HUDEP-2 (cell line): ENCODE results near the gene JPH3.
"Not testable (repeated sequence)": the region's sequence is repeated elsewhere in the genome, so short reads cannot be mapped to it uniquely, and the experiment has no call there.

Experiments used
- DNase-seq, 76 experiments: peaks; one replicate each; lab custom pipeline; 2025; ENCODE audit not compliant: unreplicated experiment in 76 of 76; lab: John Stamatoyannopoulos, UW

Gene JPH3

GRCh38 chr16:87675111-87675719, 72.9 kb downstream of the JPH3 start:
- no peak for DNase-seq

DNA sequence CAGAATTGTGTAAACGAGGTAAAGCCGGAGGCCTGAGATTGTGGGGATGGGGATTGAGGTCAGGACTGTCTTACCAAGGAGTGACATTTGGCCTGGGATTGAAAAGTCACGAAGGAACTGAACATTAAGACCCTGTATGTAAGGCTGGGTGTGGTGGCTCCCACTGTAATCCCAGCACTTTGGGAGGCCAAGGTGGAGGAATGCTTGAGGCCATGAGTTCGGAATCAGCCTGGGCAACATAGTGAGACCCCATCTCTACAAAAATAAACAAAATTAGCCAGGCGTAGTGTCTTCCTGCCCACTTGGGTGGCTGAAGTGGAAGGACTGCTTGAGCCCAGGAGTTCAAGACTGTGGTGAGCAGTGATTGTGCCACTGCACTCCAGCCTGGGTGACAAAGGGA, 75.5 kb downstream of the JPH3 start:
- DNase-seq: no peak

DNA sequence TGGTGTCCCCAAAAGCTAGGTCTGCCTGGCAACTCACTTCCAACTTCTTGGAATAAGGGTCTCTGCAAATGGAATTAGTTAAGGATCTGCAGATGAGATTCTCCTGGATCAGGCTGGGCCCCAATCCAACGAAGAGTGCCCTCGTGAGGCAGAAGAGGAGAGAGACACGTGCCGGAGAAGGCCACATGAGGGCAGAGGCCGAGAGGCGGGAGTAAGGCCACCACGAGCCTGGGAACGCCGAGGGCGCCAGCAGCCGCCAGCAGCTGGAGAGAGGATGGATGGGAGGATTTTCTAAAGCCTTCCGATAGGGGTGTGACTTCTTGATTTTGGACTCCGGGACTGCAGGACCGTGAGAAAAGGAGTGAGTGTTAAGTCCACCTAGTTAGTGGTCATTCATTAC, 76.3 kb downstream of the JPH3 start:
- DNase-seq: no peak

DNA sequence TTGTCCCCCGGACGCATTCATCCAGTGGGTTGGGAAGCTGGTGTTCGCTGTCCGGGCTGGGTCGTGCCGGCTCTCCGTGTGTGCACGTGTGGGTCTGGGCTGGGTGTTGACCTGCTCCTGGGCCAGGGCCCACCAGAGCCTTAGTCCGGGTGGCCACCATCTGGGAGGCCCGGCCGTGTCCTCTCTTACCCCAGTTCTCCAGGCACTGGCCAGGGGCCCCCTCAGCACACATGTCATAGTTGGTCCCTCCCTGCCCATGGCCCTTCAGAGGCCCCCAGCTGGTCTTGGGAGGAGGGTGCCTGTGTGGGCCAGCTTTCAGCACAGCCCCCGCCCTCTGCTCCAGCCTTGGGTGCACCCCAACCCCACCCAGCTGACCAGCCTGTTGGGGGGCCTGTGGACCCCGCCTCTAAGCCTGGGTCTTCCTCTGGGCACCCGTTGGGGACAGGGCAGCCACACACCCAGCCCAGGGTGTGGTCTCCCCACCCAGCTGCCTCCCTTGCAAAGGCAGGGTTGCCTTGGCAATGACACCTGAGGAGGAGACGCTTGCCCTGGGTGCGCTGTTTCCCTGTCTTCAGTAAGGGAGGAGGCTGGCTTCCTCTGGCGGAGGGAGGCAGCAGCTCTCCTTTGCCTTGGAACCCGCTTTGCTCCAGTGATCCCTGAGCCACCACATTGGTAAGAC, 77.4 kb downstream of the JPH3 start:
- DNase-seq: no peak

DNA sequence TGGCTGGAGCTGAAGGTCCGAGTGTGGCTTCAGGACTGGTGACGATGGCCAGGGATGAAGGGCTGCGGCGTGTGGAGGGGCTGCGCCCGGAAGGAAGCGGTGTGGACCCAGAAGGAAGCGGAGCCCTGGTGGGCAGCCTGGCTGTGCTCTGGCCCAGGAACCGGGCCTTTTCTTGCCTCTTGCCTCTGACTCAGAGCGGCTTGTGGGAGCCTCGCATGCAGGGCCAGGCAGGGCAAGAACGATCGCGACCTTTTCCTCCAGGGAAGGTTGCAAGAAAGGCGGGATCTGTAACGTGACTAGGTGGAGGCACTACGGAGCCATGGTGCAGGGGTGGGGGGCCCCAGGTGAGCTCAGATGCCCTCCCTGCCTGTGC, 78.0 kb downstream of the JPH3 start:
- DNase-seq: no peak

DNA sequence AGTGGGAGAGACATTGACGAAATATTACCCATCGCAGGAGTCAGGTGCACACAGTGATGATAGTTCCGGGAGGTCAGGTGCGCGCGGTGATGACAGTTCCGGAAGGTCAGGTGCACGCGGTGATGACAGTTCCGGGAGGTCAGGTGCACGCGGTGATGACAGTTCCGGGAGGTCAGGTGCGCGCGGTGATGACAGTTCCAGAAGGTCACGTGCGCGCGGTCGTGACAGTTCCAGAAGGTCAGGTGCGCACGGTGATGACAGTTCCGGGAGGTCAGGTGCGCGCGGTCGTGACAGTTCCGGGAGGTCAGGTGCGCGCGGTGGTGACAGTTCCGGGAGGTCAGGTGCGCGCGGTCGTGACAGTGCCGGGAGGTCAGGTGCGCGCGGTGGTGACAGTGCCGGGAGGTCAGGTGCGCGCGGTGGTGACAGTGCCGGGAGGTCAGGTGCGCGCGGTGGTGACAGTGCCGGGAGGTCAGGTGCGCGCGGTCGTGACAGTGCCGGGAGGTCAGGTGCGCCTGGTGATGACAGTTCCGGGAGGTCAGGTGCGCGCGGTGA, 78.8 kb downstream of the JPH3 start:
- DNase-seq: not testable (repeated sequence)

DNA sequence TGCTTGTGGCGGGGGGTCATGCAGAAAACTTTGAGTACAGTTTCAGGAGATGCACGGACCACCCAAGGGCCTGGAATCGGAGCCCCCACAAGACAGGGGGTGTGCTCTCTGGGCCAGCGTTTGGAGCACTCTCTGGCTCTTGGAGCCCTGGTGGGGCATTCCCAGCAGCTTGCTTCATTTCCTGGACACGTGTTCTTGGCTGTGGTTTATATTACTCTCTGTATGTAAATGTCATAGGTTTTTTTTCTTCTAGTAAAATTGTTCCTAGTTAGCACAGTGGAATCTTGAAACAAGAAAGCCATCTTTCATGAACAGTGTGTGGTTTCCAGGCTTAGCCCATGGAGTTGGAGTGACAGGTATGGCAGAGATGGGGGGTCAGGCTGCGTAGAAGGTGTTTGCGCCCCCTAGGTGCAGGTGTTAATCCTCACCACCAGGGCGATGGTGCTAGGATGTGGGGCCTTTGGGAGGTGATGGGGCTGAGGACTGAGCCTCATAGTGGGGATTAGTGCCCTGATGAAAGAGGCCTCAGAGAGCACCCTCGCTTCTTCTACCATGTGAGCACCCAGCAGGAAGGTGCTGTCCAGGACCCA, 79.8 kb downstream of the JPH3 start:
- no peak for DNase-seq

GRCh38 chr16:87682852-87683399, 80.6 kb downstream of the JPH3 start:
- DNase-seq: no peak

- no peak for DNase-seq
Measured at GRCh38 chr16:87684106-87684677, 81.9 kb downstream of the JPH3 start.

GRCh38 chr16:87684711-87685404, 82.5 kb downstream of the JPH3 start:
- no peak for DNase-seq

DNA sequence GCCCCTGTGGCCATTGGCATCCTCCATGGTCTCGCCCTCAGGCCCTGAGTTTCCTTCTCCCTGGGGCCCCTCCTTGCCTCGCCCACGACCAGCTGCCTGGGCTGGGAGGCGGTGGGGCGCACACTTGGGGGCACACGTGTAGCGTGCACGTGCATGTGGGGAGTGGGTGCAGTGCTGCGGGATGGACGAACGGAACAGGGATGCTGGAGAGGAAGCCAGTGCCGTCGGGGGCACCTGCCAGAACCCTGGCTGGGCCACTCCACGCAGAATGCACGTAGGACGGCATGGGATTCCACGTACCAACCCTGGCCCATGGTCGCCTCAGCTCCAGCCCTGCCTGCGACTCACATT, 83.1 kb downstream of the JPH3 start:
- DNase-seq: no peak

DNA sequence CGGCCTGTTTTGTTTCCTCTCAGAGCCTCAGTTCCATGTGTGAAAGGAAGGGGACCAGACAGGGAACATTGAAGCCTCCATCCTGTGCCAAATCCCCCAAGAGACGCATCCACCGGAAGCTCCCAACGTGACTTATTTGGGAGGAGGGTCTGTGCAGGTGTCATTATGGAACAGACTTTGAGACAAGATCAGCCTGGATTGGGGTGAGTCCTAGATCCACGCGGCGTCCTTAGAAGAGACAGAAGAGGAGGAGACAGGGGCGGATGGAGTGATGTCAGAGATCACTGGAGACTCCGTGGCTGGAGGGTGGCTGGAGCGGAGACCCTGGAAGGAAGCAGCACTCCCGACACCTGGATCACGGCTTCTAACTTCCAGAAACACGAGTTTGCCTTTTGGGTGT, 83.5 kb downstream of the JPH3 start:
- no peak for DNase-seq

DNA sequence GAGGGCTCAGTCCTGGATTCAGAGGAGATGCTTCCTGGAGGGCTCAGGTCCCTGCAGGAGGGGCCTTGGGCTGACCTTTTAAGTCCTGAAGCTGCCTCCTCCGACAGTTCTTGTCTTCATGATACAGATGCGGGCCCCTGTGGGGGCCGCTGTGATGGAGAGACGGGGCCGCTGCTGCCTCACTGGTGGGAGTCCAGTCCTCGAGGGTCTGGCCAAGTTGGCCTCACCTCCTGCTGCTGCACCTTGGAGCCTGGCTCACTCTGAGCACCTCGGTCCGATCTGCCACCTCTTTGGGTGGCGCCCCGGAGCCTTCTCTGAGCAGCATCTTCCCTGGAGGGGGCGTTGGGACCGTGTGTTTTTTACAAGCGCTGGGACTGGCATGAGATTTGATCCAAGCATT, 84.4 kb downstream of the JPH3 start:
- DNase-seq: no peak

DNA sequence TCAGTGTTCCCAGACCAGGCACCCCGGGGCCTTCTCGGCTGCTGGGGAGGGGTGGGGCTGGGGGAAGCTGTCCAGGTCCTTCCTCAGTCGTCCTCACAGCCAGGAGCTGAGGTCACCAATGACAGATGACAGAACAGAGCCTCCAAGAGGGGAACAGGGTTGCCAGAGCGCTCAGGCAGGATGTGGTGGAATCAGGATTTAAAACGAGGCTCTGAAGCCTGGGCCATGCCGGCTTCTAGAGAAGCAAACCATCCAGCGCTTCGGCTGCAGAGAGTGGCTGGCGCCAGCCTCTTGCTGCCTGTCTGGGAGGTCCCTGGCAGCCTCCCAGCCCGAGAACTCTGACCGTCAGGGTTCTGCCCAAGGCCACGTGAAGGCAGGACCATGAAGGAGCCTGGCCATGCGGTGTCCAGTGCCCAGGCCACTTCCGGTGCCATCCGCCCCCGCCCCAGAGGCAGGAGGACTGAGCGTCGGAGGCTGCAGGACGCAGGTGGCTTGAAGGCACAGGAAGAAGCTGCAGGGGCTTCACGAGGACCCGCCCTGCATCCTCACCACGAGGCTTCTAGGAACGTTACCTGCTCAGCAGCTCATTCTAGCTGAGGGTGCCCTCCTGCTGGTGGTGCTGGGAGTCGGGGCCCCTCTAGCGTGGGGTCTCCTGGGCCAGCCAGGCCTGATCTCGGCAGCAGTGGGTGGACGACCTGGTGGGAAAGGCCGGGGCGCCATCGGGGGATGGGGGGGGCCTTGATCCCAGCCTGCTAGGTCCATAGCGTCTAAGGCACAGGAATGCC, 85.0 kb downstream of the JPH3 start:
- DNase-seq: no peak

- no peak for DNase-seq
Measured at GRCh38 chr16:87687998-87688529, 85.8 kb downstream of the JPH3 start.

DNA sequence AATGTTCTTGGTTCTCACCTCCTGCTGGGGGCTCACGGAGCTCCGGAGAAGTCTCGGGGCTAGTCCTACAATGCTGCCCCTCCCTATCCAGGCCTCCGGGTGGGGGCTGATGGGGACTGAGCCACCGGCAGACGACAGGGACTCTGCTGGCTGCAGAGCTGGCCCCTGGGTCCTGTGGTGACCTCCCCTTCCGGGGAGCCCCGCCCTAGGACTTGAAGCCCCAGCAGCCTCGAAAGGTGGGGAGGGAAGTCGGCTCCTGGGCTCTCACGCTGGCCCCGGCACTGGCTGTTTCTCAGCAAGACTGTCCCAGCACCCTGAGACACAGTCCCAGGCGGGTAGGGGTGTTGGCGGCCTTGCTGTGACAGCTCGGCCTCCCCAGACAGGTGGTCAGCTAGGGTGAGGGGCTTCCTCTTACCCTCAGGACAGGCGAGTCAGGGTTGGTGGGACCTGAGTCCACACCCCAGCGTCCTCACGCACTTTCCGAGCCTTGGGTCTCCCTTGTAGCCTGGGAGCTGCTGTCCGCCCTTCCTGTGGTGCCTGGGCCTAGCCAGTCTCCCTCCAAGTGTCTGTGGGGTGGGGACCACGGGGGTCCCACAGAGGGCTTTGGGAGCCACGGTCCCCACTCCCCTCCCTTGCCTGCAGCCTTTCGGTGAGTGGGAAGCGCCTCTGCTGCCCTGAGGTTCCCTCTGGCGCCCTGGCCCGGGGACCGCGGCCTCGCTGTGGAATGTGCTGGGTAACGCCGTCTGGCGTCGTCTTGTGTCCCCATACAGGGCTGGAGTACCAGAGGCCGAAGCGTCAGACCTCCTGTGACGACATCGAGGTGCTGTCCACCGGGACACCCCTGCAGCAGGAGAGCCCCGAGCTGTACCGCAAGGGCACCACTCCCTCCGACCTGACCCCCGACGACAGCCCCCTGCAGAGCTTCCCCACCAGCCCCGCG, 86.8 kb downstream of the JPH3 start:
- DNase-seq: no peak

- DNase-seq: no peak
Measured at GRCh38 chr16:87689956-87690465, 87.7 kb downstream of the JPH3 start.

DNA sequence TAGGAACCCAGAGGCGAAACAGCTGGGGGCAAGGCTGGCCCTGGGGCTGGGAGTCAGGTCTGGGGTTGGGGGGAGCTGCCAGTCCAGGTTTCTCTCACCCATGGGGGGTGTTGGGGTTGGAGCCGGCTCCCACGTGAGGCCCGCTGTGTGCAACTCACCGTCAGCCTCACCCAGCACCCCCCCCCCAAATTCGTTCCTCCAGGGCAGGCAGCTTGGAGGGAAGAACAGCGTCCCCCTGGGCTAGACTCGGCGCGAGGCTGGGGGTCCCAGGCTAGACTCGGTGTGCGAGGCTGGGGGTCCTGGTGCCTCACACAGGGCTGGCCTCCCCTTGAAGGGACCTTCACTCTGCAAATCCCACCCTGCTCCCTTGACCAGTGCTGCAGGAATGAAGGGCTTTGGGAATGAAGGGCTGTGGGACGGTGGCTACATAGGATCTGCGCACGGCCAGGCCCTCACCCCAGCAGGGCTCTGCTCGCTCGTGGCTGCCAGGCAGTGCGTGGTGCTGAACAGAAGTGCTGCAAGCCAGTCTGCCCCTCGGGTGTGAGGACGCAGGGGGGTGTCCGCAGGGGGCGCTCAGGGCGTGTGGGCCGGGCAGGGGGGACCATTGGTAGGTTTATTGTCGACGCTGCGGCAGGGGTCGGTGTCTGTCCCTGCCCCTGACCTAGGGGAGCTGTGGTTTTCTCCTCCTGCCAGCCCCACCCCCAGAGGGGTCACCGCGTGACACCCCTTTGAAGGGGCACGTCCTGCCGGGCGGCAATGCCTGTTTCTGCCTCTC, 88.8 kb downstream of the JPH3 start:
- DNase-seq: no peak
